ENCODE results near the gene PARVA.

GRCh38 chr11:12459865-12460444, 82.6 kb downstream of the PARVA start:
- TF ChIP-seq CTCF (IDR thresholded peaks at IDR 0.05) (no peak), POLR2A (IDR thresholded peaks at IDR 0.05) (no peak)

Measured in gastroesophageal sphincter (tissue), 3 donors.